Measurements from ENCODE around the gene COPS7A. TPM values are rescaled to one million over a fixed set of nuclear protein-coding genes. Genes with fewer than 3 reads are reported as not detected.

Gene COPS7A
- polyA plus RNA-seq, 3 donors: 70.1 to 77.1 (median 72.3) TPM

GRCh38 chr12:6772726-6773589 is 49.1 kb downstream of the COPS7A start:
- H3K27ac ChIP-seq (ENCODE audit: low read depth in 1 of 2, low read length in 2 of 2): no peak overlapping the region
- peaks cover 14 to 77% of the 10 kb centered on the region in 2 donors for H3K27me3 ChIP-seq (ENCODE audit: control insufficient read depth in 2 of 2, insufficient read depth in 2 of 2, low read length in 2 of 2)
- H3K4me2 ChIP-seq (replicated peaks; ENCODE audit: extremely low read depth, low read length, poor library complexity, severe bottlenecking): peak overlapping the region; percentile 45
- Mint-ChIP-seq H3K4me3 (peak overlapping the region; percentile 39 to 83), H3K4me1 (peaks cover 39% of the 10 kb centered on the region), H3K27me3 (ENCODE audit: low read depth in 3 of 3) (peaks cover 67 to 84% (median 83%) of the 10 kb centered on the region in 3 donors), H3K9me3 (peaks cover 0 to 7% (median 4%) of the 10 kb centered on the region in 7 donors), H3K36me3 (peaks cover 3 to 19% of the 10 kb centered on the region in 2 donors), H3K27ac (no peak overlapping the region)
- H3K79me2 ChIP-seq (ENCODE audit: insufficient read depth, low read length): no peaks in the 10 kb centered on the region
- H3K4me1 ChIP-seq (ENCODE audit: control insufficient read depth in 1 of 2, insufficient read depth in 2 of 2, low read length in 2 of 2): peaks cover 20 to 37% of the 10 kb centered on the region in 2 donors
- no peak for DNase-seq
- intact Hi-C loops (cut with micrococcal nuclease): no loop called here
- H3K4me3 ChIP-seq (replicated peaks in 1 of 3; ENCODE audit: low read depth in 2 of 3, low read length in 3 of 3): peak overlapping the region in 1 of 3 experiments; percentile 43
- no peak overlapping the region for H3K9ac ChIP-seq (ENCODE audit: insufficient read depth, low read length, poor library complexity, severe bottlenecking)
- H3K36me3 ChIP-seq (replicated peaks in 1 of 2; ENCODE audit: control insufficient read depth in 1 of 2, insufficient read depth in 2 of 2, low read length in 2 of 2): no peaks in the 10 kb centered on the region
- H2AFZ ChIP-seq (ENCODE audit: insufficient read depth, low read depth, low read length, poor library complexity, severe bottlenecking): no peak overlapping the region
- H4K20me1 ChIP-seq (ENCODE audit: insufficient read depth, low read length): no peaks in the 10 kb centered on the region
- TF ChIP-seq CTCF (IDR thresholded peaks at IDR 0.05): no peak
- H3K9me3 ChIP-seq (replicated peaks in 1 of 2; ENCODE audit: control insufficient read depth in 1 of 2, insufficient read depth in 1 of 2, low read length in 2 of 2): peaks cover 0 to 17% of the 10 kb centered on the region in 2 donors
- 65% methylated on average over 20 of the region's 21 CpGs for WGBS (ENCODE audit: insufficient coverage)

- H3K4me1 ChIP-seq (ENCODE audit: control insufficient read depth in 1 of 2, insufficient read depth in 2 of 2, low read length in 2 of 2): peaks cover 29 to 45% of the 10 kb centered on the region in 2 donors
- Mint-ChIP-seq H3K4me3 (peak overlapping the region in 1 of 2 donors; percentile 84), H3K9me3 (peaks cover 0 to 6% (median 4%) of the 10 kb centered on the region in 7 donors), H3K27ac (peak overlapping the region in 1 of 7 donors; percentile 37), H3K27me3 (ENCODE audit: low read depth in 3 of 3) (peaks cover 67 to 84% (median 80%) of the 10 kb centered on the region in 3 donors), H3K4me1 (peaks cover 43% of the 10 kb centered on the region), H3K36me3 (peaks cover 3 to 13% of the 10 kb centered on the region in 2 donors)
- peak overlapping the region; percentile 3 for H3K4me2 ChIP-seq (replicated peaks; ENCODE audit: extremely low read depth, low read length, poor library complexity, severe bottlenecking)
- no peak overlapping the region for H3K27ac ChIP-seq (ENCODE audit: low read depth in 1 of 2, low read length in 2 of 2)
- no peaks in the 10 kb centered on the region for H3K79me2 ChIP-seq (ENCODE audit: insufficient read depth, low read length)
- no peaks in the 10 kb centered on the region for H3K36me3 ChIP-seq (replicated peaks in 1 of 2; ENCODE audit: control insufficient read depth in 1 of 2, insufficient read depth in 2 of 2, low read length in 2 of 2)
- no peaks in the 10 kb centered on the region for H4K20me1 ChIP-seq (ENCODE audit: insufficient read depth, low read length)
- WGBS (ENCODE audit: insufficient coverage): 10% methylated on average over 50 of the region's 60 CpGs
- intact Hi-C loops (cut with micrococcal nuclease): no loop called here
- no peak for TF ChIP-seq CTCF (IDR thresholded peaks at IDR 0.05)
- H2AFZ ChIP-seq (ENCODE audit: insufficient read depth, low read depth, low read length, poor library complexity, severe bottlenecking): no peak overlapping the region
- DNase-seq: no peak
- peaks cover 12 to 74% of the 10 kb centered on the region in 2 donors for H3K27me3 ChIP-seq (ENCODE audit: control insufficient read depth in 2 of 2, insufficient read depth in 2 of 2, low read length in 2 of 2)
- H3K4me3 ChIP-seq (replicated peaks in 1 of 3; ENCODE audit: low read depth in 2 of 3, low read length in 3 of 3): no peak overlapping the region
- H3K9ac ChIP-seq (ENCODE audit: insufficient read depth, low read length, poor library complexity, severe bottlenecking): no peak overlapping the region
- peaks cover 0 to 17% of the 10 kb centered on the region in 2 donors for H3K9me3 ChIP-seq (replicated peaks in 1 of 2; ENCODE audit: control insufficient read depth in 1 of 2, insufficient read depth in 1 of 2, low read length in 2 of 2)
These were observed 49.9 kb downstream of the COPS7A start for GRCh38 chr12:6773590-6774351.

All from CD14-positive monocyte (primary cell).